Measurements from ENCODE around the gene VIPR1. TPM values are rescaled to one million over a fixed set of nuclear protein-coding genes. Genes with fewer than 3 reads are reported as not detected.

VIPR1 gene
- total and polyA plus RNA-seq, 2 donors (not counting 1 experiment from before 2014, with no cell fraction given) = 0.79 to 5.8 TPM

DNA sequence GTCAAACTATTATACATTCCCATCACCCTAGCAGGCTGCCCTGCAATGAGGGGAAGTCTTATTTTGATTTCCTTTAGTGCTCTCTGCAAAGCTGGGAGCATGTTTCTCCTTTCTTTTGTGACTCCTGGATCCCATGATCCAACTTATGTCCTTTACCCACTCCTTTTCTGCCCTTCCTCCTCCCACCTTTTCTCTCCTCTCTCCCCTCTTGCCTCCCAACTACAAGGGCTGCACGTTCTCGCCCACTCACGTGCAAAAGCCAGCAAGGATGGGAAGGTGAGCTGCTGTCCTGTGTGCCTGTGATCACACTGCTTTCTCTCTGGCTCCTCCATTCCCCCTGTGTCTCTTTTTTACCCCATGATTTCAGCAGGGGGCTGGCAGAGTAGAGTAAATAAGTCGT is 6.1 kb downstream of the VIPR1 start:
- Histone ChIP-seq H3K9ac (ENCODE audit: low read length) (no peak overlapping the region), H3K9me3 (ENCODE audit: control extremely low read depth in 1 of 3, control insufficient read depth in 2 of 3, insufficient read depth in 1 of 3, low read length in 2 of 3) (no peaks in the 10 kb centered on the region), H3K4me3 (ENCODE audit: control extremely low read depth in 1 of 5, extremely low read depth in 1 of 5, insufficient read depth in 1 of 5, low read depth in 2 of 5, low read length in 4 of 5) (no peak overlapping the region), H3K4me2 (replicated peaks; ENCODE audit: low read depth, low read length, poor library complexity, severe bottlenecking) (no peak overlapping the region), H4K20me1 (ENCODE audit: control insufficient read depth, insufficient read depth, low read length, poor library complexity, severe bottlenecking) (no peaks in the 10 kb centered on the region), H3K36me3 (replicated peaks in 1 of 2; ENCODE audit: control extremely low read depth in 1 of 2, control insufficient read depth in 1 of 2, extremely low read depth in 1 of 2, insufficient read depth in 2 of 2, low read length in 1 of 2) (no peaks in the 10 kb centered on the region), H3K4me1 (ENCODE audit: control insufficient read depth in 2 of 2, insufficient read depth in 2 of 2, low read length in 2 of 2) (peaks cover 9 to 10% of the 10 kb centered on the region in 2 donors), H3K27me3 (replicated peaks in 1 of 4; ENCODE audit: control extremely low read depth in 1 of 4, control insufficient read depth in 3 of 4, insufficient read depth in 4 of 4, low read length in 3 of 4) (peaks cover 0 to 4% (median 1%) of the 10 kb centered on the region in 4 experiments), H3K27ac (ENCODE audit: low read length in 2 of 2) (no peak overlapping the region), H3K79me2 (ENCODE audit: control insufficient read depth, insufficient read depth, low read length) (no peaks in the 10 kb centered on the region), H2AFZ (ENCODE audit: insufficient read depth, low read depth, low read length, poor library complexity, severe bottlenecking) (no peak overlapping the region)
- DNase-seq (no peak), ATAC-seq (ENCODE audit: low read depth) (no peak)
- 90% methylated on average over 3 of the region's 4 CpGs for WGBS (ENCODE audit: insufficient coverage)
- Mint-ChIP-seq H3K9me3 (ENCODE audit: insufficient read depth) (no peaks in the 10 kb centered on the region), H3K27me3 (no peaks in the 10 kb centered on the region), H3K27ac (no peak overlapping the region), H3K4me1 (peaks cover 12% of the 10 kb centered on the region), H3K4me3 (no peak overlapping the region)
- TF ChIP-seq, protein P1, sequence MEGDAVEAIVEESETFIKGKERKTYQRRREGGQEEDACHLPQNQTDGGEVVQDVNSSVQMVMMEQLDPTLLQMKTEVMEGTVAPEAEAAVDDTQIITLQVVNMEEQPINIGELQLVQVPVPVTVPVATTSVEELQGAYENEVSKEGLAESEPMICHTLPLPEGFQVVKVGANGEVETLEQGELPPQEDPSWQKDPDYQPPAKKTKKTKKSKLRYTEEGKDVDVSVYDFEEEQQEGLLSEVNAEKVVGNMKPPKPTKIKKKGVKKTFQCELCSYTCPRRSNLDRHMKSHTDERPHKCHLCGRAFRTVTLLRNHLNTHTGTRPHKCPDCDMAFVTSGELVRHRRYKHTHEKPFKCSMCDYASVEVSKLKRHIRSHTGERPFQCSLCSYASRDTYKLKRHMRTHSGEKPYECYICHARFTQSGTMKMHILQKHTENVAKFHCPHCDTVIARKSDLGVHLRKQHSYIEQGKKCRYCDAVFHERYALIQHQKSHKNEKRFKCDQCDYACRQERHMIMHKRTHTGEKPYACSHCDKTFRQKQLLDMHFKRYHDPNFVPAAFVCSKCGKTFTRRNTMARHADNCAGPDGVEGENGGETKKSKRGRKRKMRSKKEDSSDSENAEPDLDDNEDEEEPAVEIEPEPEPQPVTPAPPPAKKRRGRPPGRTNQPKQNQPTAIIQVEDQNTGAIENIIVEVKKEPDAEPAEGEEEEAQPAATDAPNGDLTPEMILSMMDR (IDR thresholded peaks at IDR 0.05) = no peak
- TF ChIP-seq EZH2 (IDR thresholded peaks at IDR 0.05; ENCODE audit: borderline replicate concordance, insufficient read depth, low read depth, low read length, poor library complexity, severe bottlenecking) = no peak
- ChIA-PET CTCF (interaction anchor here (1.0 to 1.6 kb wide), 3 partner anchors 11 to 65 kb away, joined by 3 to 4 read pairs (median 4); no protein-coding TSS in a partner anchor), POLR2A (no interaction called here)
- intact Hi-C loops (cut with micrococcal nuclease) = no loop called here

DNA sequence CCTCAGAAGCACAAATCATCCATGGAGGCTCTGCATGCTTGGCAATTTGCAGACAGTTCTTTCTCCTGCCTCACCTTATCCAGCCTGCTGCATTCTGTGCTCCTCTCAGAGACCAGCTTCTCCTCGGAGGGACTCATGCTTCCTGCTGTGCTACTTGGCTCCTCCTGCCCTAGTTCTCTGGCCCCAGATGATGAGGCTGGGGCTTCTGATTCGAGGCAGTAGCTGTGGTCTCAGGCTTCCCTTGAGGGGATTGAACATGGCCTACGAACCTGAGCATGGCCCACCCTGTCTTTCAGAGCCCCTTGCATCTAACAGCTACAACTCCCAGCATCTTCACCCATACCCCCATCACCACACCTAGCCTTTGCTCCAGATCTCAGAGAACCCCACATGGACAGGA is 6.7 kb downstream of the VIPR1 start:
- no peak overlapping the region for H3K4me3 Mint-ChIP-seq
- peaks cover 12% of the 10 kb centered on the region for H3K4me1 Mint-ChIP-seq
- H3K9me3 Mint-ChIP-seq (ENCODE audit: insufficient read depth) = no peaks in the 10 kb centered on the region

More for the DNA sequence above, 6.7 kb downstream of the VIPR1 start:
- no peak for DNase-seq
- H3K27me3 Mint-ChIP-seq = no peaks in the 10 kb centered on the region
- Histone ChIP-seq H3K4me2 (replicated peaks; ENCODE audit: low read depth, low read length, poor library complexity, severe bottlenecking) (no peak overlapping the region), H3K79me2 (ENCODE audit: control insufficient read depth, insufficient read depth, low read length) (no peaks in the 10 kb centered on the region), H3K9me3 (ENCODE audit: control extremely low read depth in 1 of 3, control insufficient read depth in 2 of 3, insufficient read depth in 1 of 3, low read length in 2 of 3) (no peaks in the 10 kb centered on the region), H3K9ac (ENCODE audit: low read length) (no peak overlapping the region), H3K27me3 (replicated peaks in 1 of 4; ENCODE audit: control extremely low read depth in 1 of 4, control insufficient read depth in 3 of 4, insufficient read depth in 4 of 4, low read length in 3 of 4) (peaks cover 0 to 4% (median 1%) of the 10 kb centered on the region in 4 experiments), H2AFZ (ENCODE audit: insufficient read depth, low read depth, low read length, poor library complexity, severe bottlenecking) (no peak overlapping the region), H3K4me1 (ENCODE audit: control insufficient read depth in 2 of 2, insufficient read depth in 2 of 2, low read length in 2 of 2) (peaks cover 9 to 10% of the 10 kb centered on the region in 2 donors), H4K20me1 (ENCODE audit: control insufficient read depth, insufficient read depth, low read length, poor library complexity, severe bottlenecking) (no peaks in the 10 kb centered on the region), H3K27ac (ENCODE audit: low read length in 2 of 2) (no peak overlapping the region), H3K36me3 (replicated peaks in 1 of 2; ENCODE audit: control extremely low read depth in 1 of 2, control insufficient read depth in 1 of 2, extremely low read depth in 1 of 2, insufficient read depth in 2 of 2, low read length in 1 of 2) (no peaks in the 10 kb centered on the region), H3K4me3 (ENCODE audit: control extremely low read depth in 1 of 5, extremely low read depth in 1 of 5, insufficient read depth in 1 of 5, low read depth in 2 of 5, low read length in 4 of 5) (no peak overlapping the region)
- ChIA-PET POLR2A (no interaction called here), CTCF (interaction anchor here (1.0 to 1.6 kb wide), 3 partner anchors 10 to 65 kb away, joined by 3 to 4 read pairs (median 4); no protein-coding TSS in a partner anchor)
- WGBS (ENCODE audit: insufficient coverage) = 100% methylated on average over 2 of the region's 3 CpGs
- no peak for ATAC-seq (ENCODE audit: low read depth)
- intact Hi-C loops (cut with micrococcal nuclease) = no loop called here
- TF ChIP-seq, protein P1 (IDR thresholded peaks at IDR 0.05) = no peak
- TF ChIP-seq EZH2 (IDR thresholded peaks at IDR 0.05; ENCODE audit: borderline replicate concordance, insufficient read depth, low read depth, low read length, poor library complexity, severe bottlenecking) = no peak
- H3K27ac Mint-ChIP-seq = no peak overlapping the region
